ENCODE results near the gene PSMC4.

Gene PSMC4

DNA sequence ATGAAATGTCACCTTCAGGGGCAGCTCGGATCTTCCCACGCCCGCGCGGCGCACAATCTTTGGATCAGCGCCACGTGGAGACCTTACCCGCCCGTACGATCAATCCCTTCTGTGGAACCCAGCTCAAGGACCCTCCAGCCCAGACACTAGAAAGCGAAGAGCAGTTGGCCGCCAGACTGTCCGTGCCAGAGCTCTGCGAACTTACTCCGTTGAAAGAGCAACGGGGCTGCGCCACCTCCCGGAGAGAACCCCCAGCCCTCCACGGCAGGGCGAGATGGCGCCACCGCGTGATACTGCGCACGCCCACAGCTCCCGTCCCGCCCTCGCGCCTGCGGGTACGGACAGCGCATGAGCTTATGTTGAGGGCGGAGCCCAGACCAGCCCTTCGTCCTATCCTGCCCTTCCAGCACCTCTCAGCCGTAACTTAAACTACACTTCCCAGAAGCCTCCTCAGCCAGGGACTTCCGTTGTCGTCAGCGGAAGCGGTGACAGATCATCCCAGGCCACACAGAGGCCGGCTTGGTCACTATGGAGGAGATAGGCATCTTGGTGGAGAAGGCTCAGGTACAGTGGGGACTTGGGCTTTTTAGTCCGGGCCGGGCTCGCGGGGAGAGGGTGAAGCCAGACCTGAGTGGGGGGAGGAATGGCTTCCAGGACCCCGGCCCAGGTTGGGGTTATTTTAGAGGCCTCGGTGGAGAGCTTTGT is at the start of gene PSMC4:
Gene PSMC4, plus strand, starts transcription at position 491 of the 705 bp plus-strand sequence. Its CDS starts 38 bp downstream, at position 529.
- peak; percentile 99 for DNase-seq (ENCODE audit: low read depth)

DNA sequence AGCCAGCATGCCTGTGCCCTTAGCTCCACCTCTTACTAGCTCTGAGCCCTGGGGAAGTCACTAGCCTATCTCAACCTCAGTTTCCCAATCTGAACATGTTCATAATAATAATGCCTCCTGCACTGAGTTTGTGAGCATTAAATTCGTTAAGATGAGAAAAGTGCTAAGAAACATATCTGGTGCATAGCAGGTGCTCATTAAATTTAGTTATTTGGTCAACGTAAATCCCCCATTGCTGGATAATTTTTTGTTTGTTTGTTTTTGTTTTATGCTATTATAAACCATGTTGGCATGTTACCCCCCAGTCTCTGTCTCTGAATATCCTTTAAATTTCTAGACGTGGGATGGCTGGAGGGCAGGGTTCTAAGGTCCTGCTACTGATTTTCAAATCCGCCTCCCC is 47.1 kb upstream of the PSMC4 start:
- DNase-seq (ENCODE audit: low read depth): no peak

DNA sequence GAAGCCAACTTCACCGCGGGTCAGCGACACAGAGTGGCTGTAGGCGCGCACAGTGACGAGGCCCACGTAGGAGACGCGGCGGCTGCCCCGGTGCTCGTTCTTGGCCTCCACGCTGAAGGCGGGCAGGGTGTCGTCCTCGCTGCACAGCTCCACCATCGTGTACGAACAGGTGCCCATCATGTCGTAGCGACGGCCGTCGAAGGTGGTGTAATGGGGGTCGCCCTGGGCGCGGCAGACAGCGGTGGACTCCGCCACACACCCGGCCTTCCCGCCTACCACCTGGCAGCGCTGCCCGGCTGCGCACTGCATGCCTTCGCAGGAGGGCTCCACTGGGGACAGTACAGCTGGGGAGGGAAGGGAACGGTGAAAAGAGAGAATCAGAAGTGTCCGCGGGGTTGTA is 46.6 kb upstream of the PSMC4 start:
- DNase-seq (ENCODE audit: low read depth): no peak

DNA sequence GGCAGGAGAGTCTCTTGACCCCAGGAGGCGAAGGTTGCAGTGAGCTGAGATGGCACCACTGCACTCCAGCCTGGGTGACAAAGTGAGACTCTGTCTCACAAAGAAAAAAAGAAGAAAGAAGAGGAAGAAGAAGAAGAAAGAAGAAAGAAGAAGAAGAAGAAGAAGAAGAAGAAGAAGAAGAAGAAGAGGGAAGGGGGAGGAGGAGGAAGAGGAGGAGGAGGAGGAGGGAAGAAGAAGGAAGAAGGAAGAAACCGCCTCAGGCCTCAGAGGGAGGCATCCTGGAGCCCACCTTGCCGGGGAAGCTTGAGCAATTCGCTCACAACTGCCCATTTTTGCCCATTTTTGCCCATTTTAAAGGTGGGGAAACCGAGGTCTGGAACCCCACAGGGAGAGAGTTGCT is 46.0 kb upstream of the PSMC4 start:
- DNase-seq (ENCODE audit: low read depth): no peak

DNA sequence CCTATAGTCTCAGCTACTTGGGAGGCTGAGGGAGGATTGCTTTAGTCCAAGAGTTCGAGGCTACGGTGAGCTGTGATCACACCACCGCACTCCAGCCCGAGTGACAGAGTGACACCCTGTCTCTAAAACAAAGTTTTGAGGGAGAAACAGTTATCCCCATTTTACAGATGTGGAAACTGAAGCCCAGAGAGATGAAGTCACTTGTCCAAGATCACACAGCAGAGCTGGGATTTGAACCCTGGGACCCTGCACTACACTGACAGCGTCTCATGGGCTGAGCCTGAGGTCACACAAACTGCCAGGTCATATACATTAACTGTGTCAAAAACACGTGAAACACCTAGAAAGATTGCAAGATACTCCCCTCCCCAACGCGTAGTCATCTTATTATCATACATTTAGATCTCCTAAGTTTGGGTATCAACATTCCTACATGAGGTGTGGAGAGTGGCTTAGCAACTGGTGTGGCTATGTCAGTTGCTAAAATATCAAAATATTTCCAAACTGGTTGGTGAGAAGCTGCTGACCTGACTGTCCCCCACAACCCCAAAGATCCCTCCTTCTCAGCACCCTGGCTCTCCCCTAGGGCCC is 44.7 kb upstream of the PSMC4 start:
- DNase-seq (ENCODE audit: low read depth): no peak

DNA sequence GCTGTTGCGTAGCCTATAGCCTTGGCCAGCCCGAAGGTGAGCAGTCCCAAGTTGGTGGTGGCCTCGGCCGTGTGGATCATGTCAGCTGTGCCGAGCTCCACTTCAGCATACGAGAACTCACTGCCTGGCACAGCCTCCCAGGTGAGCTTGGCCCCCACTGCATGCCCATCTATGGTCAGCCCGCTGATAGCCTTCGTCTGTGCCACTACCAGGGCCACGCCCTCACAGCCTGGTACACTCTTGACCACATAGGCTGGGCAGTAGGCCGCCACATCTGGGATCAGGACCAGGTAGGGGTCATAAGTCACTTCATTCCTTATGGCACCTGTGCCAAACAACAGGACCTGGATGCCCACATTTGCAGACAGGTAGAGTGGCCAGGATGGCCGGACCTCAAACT is 43.9 kb upstream of the PSMC4 start:
- no peak for DNase-seq (ENCODE audit: low read depth)

DNA sequence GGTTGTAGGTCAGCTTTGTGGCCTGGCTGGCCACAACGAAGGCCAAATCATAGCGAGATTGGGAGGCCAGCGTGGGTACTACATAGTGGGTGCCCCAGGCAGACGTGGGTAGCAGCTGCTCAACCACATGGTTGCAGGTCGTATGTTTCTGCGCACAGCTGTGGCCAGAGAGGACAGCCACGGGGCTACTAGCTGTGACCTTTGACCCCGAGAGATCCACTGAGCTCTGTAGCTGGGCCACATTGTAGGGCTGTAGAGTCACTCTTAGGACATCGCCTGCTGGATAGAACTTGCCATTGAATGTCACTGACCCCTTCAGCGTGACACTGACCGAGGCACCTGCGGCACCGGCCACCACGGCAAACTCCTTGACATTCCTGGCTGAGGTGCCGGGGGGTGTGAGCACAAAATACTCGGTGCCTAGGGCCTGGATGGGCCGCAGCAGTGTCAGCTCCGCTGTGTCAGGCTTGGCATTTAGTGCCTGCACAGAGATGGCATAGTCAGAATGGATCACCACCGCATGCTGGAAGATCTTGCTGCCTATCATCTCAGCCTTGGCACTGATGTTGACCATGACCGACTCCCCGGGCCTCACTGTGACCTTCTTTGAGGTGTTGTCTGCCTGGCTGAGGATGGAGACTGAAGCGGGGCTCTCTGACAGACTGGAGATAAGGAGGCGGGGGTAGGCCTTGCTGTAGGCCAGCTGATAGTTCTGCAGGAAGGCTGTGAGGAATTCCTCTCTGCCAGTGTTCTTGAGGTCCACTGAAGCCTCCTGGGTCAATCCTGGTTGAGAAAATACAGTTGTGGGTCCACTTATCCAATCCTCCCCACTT is 43.2 kb upstream of the PSMC4 start:
- no peak for DNase-seq (ENCODE audit: low read depth)

DNA sequence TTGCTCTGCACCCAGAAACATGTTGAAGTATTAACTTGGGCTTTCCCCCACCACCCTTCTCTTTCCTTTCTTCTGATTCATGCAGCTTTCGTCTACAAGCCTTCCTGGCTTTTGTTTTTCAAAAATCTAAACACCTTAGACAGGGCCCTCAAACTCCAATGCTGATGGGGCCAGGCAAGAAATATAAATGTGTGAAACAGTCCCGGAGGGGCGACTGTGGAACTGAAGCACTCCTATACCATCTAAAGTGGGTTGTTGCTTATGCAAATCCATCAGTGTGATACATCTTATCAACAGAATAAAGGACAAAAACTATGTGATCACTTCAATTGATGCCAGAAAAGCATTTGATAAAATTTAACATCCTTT is 42.6 kb upstream of the PSMC4 start:
- no peak for DNase-seq (ENCODE audit: low read depth)

DNA sequence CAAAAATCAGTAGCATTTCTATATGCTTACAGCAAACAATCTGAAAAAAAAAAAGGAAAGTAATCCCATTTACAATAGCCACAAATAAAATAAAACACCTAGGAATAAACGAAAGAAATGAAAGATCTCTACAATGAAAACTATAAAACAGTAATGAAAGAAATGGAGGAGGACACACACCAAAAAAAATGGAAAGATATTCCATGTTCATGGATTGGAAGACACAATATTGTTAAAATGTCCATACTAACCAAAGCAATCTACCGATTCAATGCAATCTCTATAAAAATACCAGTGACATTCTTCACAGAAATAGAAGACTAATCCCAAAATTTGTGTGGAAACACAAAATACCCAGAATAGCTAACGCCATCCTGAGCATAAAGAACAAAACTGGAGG is 41.2 kb upstream of the PSMC4 start:
- no peak for DNase-seq (ENCODE audit: low read depth)

DNA sequence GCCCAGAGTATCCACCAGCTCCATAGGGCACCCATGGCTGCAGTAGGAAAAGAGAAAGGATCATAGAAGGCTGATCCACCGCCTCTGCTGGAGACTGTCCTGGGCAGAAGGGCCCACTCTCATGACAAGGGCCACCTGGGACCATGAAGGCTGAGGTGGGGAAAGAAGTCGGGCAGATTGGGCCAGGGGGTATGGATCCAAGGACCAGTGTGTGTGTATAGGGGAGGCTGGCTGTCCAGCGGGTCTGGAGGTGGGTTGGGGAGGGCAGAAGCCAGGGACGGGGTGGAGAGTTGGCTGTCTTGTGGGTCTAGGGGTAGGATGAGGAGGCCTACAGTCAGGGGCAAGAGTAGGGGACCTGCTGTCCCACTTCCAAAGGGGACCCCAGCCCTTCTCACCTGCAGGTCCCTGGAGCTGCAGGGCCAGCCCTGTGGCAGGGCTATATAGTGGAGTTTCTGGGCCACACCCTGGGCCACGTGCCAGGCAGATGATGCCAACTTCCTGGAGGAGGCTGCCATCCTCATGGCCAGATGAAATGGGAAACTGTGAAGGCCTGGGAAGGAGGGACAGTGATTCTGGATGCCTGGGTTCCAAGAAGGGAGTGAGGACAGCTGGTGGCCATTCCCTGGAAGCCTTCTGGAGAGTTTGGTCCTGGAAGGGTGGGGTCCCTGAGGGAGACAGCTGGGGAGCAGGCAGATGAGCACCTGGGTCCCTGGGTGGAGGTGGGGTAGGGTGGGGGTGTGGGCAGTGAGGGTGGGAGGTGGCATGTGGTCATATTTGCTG is 36.2 kb upstream of the PSMC4 start, which contains the start of gene FCGBP:
Gene FCGBP, minus strand, starts transcription at position 51 of the 780 bp plus-strand sequence.
- DNase-seq (ENCODE audit: low read depth): no peak

DNA sequence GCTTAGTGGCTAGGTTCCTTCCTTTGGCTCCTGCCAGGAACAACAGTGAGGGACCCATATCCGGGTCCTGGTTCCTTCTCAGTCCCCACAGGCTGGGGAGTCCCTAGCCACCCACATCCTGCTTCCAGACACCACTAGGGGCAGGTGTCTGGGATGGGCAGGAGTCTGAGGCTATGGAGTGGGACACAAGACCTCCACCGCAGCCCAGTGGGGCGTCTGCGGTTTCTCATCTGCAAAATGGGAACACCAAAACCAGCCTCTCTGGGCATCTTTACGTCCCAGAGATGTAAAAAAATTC is 35.7 kb upstream of the PSMC4 start:
- DNase-seq (ENCODE audit: low read depth): no peak

DNA sequence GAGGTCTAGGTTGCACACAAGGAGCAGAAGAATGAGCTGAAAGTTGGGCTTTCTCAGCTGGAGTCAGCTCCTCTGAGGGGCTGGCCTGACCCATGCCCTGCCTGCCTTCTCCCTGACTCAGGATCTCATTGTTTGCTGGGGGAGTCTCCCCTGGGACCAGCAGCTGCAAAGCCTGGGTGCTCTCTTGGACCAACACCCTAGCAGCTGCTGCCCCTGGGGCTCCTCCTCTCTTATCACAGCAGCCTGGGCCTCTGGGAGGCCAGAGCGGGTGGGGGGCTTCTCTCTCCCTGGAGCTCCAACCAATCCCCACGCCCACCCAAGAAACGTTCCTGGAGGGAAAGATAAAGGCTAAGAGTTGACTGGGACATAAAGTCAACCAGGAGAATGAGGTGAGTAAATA is 34.9 kb upstream of the PSMC4 start:
- DNase-seq (ENCODE audit: low read depth): no peak

DNA sequence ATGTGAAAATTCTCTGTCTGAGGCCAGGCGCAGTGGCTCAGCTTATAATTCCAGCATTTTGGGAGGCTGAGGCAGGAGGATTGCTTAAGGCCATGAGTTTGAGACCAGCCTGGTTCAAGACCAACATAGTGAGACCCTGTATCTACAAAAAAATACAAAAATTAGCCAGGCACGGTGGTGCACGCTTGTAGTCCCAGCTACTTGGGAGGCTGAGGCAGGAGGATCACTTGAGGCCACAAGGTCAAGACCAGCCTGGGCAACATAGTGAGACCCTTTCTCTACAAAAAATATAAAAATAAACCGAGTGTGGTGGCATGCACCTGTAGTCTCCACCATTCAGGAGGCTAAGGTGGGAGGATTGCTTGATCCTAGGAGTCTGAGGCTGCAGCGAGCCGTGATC is 34.3 kb upstream of the PSMC4 start:
- DNase-seq (ENCODE audit: low read depth): no peak

DNA sequence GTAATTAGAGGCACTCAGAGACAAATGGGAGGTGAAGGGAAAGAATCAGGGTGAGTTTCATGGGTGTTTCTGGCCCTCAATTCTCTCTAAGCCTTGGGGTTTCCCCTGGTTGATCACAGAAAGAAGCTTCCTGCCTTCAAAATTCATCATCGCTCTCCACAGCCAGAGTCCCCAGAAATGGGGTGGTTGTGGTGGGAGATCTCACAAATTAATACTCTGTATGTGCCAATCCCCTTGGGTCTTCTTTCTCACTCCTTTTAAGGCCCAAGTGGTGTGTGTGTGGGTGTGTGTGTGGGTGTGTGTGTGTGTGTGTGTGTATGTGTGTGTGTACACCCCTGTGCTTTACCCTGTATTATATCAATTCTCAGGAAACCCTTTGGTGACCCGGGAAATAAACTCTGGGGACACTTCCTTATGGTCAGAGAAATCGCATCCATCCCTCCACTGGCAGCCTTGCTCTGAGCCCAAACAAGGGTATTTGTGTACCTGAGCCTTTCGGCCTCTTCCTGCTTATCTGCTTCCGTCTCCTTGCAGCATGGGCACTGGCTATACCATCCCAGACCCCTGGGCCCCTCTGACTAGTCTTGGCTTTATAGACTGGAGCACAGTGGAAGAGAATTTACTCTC is 33.8 kb upstream of the PSMC4 start:
- no peak for DNase-seq (ENCODE audit: low read depth)

DNA sequence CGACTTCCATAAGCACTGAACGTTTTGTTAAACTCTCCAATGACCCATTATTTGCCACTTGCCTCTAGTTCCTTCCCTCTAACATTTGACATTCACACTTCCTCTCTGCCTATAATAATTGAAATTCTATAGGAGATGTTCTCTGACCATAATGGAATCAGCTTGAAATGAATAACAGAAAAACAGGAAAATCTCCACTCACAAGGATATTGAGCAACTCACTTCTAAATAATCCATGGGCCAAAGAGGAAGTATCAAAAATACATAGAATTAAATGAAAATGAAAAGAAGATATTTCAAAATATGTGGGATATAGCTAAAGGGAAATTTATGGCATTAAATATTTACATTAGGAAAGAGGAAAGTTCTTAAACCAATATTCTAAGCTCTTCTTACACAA is 33.2 kb upstream of the PSMC4 start:
- DNase-seq (ENCODE audit: low read depth): no peak

DNA sequence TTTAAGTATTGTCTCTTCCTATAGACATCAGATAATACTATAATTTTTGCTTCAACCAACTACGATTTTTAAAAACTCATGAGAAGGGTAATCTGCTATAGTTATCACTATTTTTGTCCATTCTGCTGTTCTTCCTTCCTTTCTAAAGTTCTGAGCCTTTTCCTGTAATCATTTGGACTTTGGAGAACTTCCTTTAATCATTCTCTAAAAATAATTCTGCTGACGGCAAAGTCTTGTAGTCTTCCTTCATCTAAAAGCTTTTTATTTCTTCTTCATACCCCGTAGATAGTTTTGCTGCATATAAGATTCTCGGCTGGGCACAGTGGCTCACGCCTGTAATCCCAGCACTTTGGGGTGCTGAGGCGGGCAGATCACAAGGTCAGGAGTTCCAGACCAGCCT is 31.4 kb upstream of the PSMC4 start:
- DNase-seq (ENCODE audit: low read depth): no peak

DNA sequence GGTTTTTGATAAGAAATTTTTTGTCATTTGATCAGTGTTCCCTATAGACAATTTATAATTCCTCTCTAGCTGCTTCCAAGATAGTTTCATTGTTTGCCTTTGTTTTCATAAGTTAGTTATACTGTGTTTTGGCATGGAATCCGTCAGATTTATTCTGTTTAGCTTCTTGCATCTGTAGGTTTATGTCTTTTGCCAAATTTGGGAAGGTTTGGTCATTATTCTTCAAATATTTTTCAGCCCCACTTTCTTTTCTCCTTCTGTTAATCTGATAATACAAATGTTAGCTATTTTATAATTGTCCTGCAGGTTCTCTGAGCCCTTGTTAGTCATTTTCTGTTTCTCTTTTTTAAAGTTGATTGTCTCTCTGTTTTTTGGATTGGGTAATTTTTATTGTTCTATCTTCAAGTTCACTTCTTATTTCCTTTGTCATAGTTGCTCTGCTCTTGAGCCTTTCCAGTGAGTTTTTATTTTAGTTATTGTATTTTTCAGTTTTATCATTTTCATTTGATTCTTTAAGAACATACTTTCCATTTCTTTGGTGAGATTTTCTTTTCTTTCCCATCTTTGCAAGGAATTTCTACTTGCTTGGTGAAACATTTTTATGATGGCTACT is 30.6 kb upstream of the PSMC4 start:
- DNase-seq (ENCODE audit: low read depth): no peak

DNA sequence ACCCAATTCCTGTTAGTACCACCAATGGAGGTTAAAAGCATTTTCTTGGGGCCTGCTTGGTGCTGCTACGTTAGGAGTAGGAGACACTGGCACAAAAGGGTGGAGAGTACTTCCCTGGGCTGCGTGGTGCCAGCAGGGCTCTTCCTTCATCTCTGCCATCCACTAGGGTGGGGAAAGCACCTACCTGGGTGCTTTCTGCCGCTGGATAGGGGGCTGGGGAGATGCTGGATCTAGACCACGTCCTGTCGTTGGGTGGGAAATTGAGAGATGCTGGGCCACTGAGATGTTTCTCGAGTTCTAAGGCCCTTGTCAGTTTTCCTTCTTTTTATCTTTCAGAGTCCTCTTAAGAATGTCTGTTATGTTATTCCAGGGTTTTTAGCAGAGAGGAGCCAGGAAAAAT is 29.8 kb upstream of the PSMC4 start:
- no peak for DNase-seq (ENCODE audit: low read depth)

DNA sequence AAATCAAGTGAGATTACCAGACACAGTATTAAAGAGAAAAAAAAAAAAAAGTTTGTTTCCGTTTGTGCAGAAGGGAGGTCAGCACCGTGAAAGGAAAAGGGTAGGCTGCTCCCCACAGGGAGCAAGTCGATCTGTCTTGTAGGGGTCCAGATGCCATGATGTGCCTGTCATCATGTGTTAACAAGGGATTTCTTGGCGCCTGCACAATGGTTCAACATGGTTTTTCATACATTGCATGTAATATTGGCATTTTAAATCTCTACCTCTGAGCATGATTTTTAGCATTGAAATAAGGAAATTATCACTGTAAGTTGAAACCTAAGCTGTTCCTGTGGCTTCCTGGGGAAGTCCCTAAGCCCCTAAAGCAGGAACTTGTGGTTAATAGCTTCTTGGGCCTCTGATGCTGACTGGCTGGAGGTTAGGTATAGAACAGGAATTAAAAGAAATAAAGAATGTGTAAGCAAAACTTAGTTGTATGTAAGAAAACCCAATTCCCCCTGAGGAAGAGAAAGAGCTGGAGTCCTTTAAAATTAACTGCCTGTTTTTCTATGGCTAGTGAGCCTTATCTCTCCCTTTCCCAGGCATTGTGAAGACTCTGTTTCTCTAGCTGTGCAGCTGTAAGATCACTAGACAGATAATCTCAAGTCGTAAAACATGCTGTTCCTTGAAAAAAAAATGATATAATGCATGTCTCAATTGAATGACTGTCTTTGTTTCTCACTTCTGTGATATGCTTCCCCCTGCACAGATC is 29.2 kb upstream of the PSMC4 start:
- peak; percentile 41 for DNase-seq (ENCODE audit: low read depth)

DNA sequence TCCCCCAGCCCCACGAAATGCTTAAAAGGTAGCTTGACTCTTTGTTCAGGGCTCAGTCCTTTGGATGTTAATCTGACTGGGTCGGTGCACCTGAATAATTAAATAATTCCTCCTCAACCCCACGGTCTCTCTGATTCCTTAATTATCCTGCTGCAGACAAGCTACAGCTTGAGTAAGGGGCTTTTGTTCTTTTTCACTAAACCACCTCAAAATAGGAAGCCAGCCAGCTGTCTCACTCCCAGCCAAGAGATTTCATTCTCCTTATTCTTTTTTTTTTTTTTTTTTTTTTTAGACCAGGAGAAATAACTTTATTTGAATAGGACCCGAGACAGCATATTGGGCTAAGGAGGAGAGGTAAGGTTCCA is 28.6 kb upstream of the PSMC4 start:
- DNase-seq (ENCODE audit: low read depth): no peak

DNA sequence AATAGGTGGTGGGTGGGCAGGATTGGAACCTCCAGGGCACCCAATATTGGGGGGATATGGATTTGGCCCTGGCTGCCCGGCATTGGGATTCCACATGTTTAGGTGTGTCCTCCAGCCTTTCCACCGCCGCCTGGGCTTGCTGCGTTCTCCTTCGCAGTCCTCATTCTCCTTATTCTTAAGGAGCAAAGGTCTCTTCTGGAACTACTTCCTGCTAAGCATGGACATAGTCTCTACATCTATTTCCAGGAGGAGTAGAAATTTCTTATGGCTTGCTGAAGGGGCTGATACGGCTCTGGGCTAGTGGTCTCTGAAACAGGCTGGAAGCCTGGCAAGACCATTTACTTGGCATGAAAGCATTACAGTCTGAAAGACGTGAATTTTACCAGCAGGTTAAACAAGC is 27.4 kb upstream of the PSMC4 start:
- DNase-seq (ENCODE audit: low read depth): no peak
